Stimulated activated CD8-positive, alpha-beta memory T cell treated with anti-CD3 and anti-CD28 coated beads, Interleukin-15, amount 100 ng/mL, for 48 hours (primary cell): ENCODE measurements around the gene TRIM9.

ENCODE experiments used
- DNase-seq, 2 donors: peaks; one replicate each; pipeline ENCODE4 v3.0.0-alpha.2; 2020; ENCODE audit warnings: low read depth in 2 of 2

TRIM9 gene

DNA sequence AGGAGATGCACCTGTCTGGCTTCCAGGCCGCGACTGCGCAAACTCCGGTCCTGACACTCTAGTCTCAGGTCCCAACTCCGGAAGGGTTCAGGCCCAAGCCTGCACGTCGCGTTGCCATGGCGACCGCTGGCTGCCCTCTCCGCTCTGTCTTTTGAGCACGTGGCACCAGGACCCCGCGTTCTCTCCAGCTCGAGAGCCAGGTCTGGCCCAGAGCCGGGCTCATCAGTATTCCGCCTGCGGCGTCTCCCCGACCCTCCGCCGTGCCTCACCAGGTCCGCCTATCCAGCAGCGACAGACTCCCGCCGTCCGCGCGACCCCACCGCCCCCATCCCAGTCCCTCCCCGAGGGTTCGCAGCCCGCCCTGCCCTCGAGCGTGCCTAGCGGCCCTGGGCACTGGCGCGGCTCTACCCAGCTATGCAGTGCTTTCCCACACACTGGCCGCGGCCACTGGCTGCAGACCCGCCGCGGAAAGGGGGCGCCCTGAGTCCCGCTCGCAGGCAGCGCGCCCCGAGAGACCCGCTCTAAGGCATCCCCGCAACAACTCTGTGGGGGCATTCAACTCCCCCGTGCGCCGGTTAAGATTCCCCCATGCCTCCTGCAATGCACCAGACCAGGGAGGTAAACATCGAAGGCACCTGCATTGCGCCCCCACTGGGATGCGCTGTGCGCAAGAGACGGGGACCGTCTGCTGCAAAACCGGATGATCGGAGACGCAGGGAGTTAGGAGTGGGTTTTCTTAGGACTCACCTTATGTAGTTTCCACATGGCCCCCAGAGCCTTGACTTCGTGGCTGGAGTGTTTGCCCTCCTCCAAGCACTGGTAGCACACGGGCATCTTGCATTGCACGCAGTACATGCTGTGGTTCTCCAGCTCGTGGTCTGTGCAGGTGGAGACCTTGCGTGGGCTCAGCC lies 1.3 kb downstream of the TRIM9 start:
- DNase-seq, result no peak

DNA sequence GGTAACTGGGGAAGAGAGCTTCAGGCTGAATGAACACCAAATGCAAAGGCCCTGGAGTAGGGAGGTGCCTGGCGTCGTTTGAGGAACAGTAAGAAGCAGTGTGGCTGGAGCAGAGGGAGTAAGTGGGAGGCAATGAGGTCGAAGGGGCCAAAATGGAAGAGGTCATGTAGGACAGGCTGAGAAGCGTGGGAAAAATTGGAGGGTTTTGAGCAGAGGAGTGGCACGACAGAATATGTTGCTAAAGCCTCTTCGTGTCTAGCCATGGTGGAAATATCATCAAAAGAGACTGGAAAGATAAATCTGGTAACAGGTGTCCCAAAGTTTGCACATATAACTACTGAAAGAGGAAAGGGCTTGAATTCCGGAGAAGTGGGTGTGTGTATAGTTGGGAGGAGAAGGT lies 1.9 kb downstream of the TRIM9 start:
- no peak for DNase-seq

DNA sequence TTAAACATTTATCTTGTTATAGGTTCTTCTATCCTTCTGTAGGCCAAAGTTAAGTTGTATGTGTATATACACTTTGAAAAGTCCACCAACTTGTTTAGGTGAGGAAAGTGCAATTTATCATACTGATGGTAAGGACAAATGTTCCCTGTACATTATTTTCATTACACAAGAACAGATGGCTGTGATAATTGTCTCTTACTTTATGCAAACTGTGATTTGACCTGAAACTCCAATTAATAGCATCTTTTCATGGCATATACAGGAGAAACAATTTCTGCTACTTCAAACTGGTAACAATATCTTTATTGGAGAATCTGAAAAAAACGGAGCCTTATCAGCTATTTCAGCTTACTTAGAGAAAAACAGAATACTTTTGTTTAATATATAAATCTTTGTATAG lies 5.6 kb downstream of the TRIM9 start:
- DNase-seq, result no peak

DNA sequence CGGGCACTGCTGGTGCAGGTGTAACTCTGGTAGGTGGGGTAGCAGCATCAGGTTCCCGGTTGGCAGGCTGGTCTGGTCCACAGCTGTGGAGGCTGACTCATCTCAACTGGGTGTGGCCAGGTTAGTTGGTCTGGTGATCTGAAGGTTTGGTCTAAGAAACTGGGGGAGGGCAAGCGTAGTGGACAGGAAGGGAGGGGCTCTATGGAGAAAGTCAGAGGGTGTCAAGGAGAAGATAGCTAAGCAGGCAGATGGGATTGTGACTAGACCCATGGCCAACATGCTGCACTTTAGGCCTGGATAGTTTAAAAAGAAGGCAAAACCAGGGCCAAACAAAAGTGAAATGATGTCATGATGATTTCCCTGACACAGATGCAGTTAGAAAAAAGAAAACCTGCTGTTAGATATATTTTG lies 7.9 kb downstream of the TRIM9 start:
- DNase-seq, result no peak

DNA sequence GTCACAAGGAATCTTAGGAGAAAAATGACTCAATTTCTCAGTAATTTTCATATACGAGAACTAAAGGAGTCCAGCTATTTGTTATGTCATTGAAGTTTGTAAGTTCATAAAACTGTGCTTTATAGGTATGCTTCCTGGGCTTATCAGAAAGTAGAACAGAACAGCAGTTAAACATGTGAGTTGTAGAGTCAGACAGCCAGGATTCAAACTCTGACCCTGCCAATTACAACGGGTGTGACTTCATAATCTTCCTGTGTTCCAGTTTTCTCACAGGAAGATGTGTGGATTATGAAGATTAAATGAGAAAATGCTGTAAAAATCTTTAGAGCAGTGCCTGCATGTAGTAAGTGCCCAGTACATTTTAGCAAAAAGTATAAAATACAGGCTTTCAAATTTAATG lies 8.9 kb downstream of the TRIM9 start:
- DNase-seq, result no peak

DNA sequence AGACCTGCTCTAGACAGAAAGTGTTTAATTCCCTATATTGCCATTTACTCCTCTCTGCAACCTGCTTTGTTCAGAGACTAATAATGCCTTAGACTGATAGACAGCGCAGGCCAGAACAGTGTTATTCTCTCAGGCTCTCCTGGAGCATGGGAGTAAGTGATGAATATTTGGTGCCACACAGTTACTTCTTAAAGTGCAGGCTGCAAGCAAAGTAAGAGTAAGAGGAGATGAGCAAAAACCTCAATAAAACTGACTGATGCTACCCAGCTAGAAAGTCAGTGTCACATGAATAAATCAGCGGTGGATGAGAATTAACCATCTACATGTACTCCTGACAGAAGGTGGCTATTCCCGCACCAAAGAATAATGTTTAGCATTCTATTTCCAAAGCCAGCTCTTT lies 9.9 kb downstream of the TRIM9 start:
- no peak for DNase-seq

DNA sequence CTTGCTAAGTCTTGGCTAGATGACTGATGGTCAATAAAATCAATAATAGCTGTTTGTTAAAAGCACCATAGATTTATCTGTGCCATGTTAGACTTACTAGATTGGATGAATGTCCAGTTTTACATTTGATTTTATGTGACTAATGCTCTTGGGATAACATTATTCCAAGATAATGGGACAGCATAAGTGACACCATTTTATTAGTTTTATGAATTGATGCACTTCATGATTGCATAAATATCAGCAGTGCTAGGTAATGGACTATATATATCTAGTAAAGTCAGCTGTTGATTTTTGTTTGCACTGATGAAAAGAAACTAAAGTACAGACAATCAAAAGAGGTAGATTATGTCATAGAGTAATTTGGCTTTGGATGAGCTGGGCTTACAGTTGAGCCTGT lies 10.4 kb downstream of the TRIM9 start:
- DNase-seq, result no peak

DNA sequence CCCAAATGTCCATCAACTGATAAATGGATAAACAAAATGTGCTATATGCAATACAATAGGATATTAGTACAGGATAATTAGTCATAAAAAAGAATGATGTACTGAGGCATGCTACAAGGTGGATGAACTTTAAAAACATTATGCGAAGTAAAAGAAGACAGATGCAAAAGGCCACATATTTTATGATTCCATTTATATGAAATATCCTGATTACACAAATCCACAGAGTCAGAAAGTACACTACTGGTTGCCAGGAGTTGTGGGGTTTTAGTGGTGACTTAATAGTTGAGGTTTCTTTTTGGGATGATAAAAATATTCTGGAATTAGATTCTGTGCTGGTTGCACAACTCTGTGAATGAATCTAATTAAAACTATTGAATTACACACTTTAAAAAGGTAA lies 12.6 kb downstream of the TRIM9 start:
- DNase-seq, result no peak

DNA sequence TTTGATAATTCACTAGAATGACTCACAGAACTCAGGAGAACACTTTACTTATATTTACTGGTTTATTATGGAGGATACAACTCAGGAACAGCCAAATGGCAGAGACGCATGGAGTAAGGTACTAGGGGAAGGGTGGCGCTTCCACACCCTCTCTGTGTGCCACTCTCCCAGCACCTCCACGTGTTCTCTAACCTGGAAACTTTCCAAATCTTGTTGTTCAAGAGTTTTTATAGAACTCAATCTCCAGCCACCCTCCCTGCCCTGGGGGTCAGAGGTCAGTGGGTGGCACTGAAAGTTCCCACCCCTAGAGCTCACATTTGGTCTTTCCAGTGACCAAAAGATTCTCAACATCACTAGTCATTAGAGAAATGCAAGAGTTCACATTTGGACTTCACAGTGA lies 13.2 kb downstream of the TRIM9 start:
- DNase-seq, result no peak

DNA sequence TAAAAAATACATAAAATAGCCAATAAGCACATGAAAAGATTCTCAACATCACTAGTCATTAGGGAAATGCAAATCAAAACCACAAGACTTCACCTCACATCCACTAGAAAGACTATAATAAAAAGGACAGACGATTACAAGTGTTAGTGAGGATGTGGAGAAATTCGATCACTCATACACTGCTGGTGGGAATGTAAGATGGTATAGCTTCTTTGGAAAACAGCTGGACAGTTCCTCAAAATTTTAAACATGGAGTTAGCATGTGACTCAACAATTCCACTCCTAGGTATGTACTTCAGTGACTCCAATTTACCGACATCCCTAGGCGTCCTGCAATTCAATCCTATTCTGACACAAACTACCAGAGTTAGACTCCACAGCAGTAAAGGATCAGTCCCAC lies 13.7 kb downstream of the TRIM9 start:
- DNase-seq, result no peak

DNA sequence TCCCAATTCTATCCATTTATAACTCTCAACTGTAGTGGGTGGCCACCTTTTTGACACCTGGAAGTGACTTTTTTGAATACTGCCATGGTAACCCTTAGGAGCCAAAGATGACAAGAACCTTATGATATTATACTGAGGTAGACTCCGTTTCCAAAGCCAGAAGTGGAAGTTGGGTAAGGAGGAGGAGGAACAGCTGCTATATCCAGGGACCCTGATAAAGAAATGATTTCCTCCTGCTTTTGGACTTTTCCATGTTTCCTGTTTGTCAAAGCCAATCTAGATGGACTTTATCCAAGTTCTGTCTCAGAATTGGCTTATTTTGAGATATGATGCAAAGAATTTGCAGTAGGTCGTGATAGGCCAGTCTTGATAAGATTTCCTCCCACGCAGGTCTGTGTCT lies 14.3 kb downstream of the TRIM9 start:
- no peak for DNase-seq

DNA sequence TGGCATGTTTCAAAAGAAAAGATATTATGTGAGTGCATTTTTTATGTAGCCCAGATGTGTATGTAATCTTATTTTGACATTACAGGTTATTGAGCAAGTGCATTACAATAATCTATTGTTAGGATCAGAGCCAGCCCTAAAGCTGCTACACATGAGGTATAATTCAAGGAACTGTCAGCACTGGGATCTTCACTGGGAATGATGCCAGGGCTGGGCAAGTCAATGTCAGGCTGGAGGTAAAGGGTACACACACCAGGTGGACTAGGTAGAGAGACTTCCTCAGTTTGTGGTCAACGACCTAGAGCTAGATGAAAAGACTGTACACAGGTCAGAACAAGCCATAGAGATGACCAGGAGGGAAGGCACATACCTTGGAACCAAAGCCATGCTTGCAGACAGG lies 15.4 kb downstream of the TRIM9 start:
- no peak for DNase-seq

DNA sequence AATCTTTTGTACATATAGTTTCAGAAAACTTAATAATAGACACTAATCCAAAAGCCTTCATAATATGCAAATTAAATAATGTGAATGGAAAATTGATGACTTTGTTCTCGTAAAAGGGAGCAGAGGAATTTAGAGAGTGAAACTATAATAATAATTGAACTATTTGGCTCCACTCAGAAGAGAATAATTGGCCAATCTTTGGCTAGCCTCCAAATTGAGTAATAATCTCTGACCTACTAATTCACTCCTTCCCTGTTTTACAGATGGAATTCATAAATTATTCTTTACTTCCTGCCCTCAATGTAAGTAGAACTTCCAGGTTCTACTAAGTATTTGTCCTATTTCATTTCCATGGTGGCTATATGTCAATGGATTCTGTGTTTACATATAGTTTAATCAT lies 15.8 kb downstream of the TRIM9 start:
- no peak for DNase-seq

DNA sequence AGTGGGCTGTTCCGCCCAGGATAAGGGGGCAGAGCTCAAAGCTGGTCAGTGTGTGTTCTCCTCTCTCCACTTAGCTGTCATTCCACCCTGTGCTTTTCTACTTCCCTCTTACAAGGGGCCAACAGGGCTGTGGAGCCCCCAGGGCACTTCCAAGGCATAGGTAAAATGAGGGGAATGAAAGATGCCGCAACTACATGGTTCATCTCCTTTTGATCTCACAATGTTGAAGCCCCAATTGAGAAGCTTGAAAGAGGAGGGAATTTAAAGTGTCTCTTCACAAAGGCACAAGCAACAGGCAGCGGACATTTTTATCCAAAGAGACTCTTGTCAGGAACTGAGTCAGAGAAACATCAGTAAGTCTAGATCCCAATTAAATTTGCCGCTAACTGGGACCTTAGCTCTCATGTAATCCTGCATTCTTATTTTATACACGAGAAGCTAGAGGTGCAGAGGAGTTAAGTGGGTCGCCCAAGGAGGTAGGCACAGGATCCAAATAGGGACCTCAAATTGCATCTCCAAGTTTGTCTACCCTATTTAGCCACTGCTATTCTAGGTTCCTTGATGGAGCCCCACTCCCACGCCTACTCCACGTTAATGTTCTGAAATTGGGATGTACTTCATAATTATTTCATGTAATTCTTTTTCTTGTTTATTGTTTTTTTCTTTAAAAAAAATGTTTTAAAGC lies 20.1 kb downstream of the TRIM9 start:
- no peak for DNase-seq

DNA sequence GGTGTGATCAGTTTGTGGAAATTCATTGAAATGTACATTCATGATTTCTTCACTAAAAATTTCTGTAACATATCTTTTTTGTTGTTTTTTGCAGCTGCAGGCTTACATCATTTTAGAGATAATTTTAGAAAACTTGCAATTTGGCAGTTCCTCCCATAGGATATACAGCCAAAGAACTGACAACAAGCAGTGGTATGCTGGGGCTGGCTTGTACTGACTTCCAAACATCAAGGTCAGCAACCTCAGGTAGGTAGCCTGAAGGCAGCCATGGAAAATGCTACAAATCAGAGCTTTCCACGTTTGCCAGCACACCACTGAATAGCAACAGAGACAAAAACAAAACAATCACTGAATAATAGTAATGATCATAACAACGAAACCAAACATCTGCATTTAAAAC lies 21.2 kb downstream of the TRIM9 start:
- DNase-seq, result no peak

DNA sequence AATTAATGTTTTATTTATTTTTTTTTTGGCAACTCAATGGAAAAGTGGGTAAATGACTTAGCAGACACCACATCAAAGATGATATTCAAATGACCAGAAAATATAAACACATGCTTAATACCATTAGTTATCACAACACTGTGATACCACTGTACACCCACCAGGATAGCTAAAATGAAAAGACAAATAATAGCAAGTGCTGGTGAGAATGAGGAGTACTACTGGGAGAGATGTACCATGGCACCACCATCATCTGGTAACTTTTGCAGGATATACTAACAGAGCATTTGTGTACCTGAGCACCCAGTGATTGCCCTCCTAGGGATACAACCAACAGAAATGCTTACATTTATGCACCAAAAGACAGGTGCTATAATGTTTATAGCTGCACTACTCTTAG lies 21.9 kb downstream of the TRIM9 start:
- no peak for DNase-seq

DNA sequence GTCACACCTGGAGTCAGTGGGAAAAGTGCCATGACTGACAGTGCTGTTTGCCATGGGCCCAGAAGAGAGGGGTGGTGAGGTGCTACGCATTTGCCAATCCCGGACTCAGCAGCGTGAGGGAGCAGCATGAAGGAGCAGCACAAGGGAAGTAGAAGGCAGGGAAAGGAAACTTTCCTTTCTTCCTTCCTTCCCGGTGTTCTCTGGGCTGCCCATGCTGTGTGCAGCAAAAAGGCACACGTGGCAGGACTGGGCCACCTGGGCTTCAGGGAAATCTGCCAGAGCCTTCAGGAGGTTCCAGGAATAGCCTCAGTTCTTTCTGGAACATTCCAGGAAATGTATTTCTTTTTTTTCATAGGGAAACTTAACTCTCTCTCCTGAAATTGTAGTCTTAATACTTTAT lies 23.0 kb downstream of the TRIM9 start:
- no peak for DNase-seq

DNA sequence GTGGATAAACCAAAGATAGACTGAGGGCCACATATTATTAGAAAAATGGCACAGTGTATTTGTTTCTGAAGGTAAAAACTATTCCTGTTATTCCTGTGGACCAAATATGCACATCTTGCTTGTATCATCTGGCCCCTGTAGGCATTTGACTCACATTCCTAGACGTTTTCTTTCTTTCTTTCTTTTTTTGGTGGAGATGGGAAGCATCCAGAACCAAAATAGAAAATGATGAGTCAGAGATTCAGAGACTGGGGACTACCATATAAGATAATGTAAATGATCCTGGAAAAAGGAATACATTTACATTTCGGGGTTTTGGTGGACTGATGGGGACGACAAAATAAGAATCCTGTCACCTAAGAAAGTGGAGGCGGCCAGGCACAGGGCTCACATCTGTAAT lies 24.2 kb downstream of the TRIM9 start:
- no peak for DNase-seq

DNA sequence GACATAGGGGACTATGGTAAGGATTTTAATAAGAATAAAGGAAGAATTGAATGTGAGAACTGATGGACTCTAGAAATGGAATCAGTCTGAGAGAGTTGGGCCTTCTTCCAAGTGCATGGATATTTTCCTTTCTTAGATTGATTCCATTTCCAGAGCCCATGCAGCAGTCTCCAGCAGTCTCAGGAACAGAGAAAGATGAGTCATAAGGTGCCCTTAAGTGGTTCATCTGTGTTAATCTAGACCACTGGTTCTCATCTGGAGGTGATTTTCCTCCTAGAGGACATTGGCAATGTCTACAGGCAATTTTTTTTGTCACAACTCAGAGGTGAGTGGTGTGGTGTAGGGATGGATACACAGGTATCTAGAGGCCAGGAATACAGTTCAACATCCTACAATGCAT lies 25.9 kb downstream of the TRIM9 start:
- DNase-seq, result no peak

DNA sequence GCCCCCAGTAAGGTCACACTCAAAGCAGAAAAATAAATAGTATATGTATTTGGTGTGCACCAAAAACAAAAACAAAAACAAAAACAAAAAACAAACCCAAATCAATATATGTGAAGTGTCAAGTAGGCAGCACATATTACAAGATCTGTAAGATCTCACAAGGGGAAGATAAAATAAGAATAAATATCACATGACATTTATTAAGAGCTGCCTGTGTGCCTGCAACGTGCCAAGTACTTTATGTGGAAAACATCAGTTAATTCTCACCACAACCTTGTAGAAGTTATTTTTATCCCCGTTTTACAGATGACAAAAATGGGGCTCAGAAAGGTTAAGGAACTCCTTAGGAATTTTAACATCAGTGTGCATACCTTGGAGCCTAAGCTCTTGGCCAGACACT lies 26.6 kb downstream of the TRIM9 start:
- no peak for DNase-seq

DNA sequence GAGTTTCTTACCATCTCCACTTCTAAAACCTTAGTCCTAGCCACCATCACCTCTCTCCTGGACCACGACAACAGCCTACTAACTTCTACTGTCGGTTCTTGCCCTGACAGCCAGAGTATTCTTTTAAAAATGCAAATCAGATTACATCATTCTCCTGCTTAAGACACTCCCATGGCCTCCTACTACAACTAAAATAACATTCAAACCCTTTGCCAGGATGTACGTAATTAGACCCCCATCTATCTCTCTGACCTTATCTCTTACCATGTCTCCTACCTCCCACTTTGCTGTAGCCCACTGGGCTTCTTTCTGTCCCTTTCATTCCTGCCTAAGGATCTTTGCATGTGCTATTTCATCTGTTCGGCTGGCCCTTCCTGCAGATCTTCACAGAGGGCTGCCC lies 27.6 kb downstream of the TRIM9 start:
- DNase-seq, result no peak

DNA sequence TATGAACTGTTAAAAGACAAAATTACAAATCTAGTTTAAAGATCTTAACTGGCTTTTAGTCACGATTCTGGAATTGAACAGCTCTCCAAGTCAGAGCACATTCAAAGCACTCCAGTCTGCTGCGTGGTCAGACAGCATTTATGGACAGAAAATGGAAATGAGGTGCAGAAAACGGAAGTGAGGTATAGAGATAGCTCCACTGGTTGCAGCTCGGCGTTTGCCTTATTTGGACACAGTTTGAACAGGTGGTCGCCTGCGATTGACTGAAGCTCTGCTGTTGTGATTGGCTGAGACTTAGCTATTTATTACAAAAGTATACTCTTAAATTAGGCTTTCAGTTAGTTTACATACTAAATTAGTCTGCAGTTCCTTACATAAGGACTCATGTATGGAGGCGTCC lies 28.3 kb downstream of the TRIM9 start:
- DNase-seq, result no peak

DNA sequence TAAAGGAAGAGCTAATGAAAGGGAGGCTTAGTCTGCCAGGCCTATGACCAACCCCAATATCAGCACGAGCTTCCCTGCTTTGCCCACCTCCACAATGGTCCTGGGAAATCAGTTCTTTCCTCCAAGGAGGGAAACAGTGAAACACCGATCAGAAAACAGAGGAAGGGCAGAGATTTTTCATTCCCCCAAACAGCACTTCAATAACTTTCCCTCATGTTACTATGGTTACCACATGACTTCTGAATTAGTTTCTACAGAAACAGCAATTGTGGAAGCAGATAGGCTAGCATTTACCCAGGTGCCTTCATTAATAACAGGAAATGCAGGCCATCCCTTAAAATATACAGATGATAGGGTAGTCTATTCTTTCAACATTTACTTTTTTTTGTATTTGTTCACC lies 35.9 kb downstream of the TRIM9 start:
- no peak for DNase-seq

DNA sequence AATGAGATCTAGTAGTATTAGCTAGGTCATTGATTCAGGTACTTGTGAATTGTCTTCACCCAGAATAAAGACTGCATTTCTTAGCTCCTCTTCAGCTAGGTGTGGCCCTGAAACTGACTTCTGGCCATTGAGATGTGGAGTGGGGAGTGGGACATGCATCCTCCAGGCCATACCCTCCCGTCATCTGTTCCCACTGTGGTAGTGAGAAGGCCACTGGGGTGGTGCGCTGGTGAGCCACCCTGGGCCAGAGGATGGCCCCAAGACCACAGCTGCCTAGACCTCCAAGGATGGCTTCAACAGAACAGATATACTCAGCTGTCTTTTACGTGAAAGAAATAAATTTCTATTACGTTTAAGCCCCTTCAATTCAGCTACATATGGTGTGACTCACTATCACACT lies 36.5 kb downstream of the TRIM9 start:
- no peak for DNase-seq
